IMR-90 (cell line): ENCODE measurements around the gene BEAN1. TPM values are rescaled to one million over a fixed set of nuclear protein-coding genes. Genes with fewer than 3 reads are reported as not detected.
A peak's percentile ranks its signal among the peaks of the same experiment; 100 is the strongest.

ENCODE experiments used
- ATAC-seq: fragments of 200-7000 bp; cut with Tn5 transposase; 2 replicates; pipeline ENCODE4 v1.9.1; 2020; ENCODE audit warnings: low read depth, mild to moderate bottlenecking, moderate library complexity
- BruUV-seq: library from RNA; stranded (reverse); fragments of 400-500 nt; replicated peaks from 2 replicates; lab custom pipeline; 2021; lab: Mats Ljungman, UMichigan
- CTCF ChIA-PET: fragments of 300-600 bp; formaldehyde crosslinking; extraction: SDS; loops from one replicate; lab custom pipeline; 2021; ENCODE audit warnings: antibody characterized with exemption; lab: Yijun Ruan, JAX
- POLR2A ChIA-PET: fragments of 300-600 bp; sonication (Branson Sonifier 250); formaldehyde crosslinking; loops from one replicate; lab custom pipeline; 2022; ENCODE audit warnings: antibody characterized with exemption; ENCODE audit not compliant: unreplicated experiment; lab: Charles Lee
- DNase-seq: peaks from one replicate; pipeline ENCODE4 v3.0.0; 2013
- H2AFZ ChIP-seq: replicated peaks from 2 replicates; pipeline ENCODE3; 2013; ENCODE audit warnings: low read length, mild to moderate bottlenecking; ENCODE audit not compliant: poor library complexity
- H2AK5ac ChIP-seq: 2 replicates; pipeline ENCODE4 v1.6.1; 2013; ENCODE audit warnings: low read depth, low read length, inconsistent platforms
- H2AK9ac ChIP-seq: replicated peaks from 2 replicates; pipeline ENCODE3; 2013; ENCODE audit warnings: mild to moderate bottlenecking, low read depth, low read length, moderate library complexity; ENCODE audit not compliant: poor library complexity
- H2BK120ac ChIP-seq: 2 replicates; pipeline ENCODE4 v1.6.1; 2013; ENCODE audit warnings: low read depth, low read length, inconsistent platforms
- H2BK15ac ChIP-seq: 3 replicates; pipeline ENCODE4 v1.6.1; 2013; ENCODE audit warnings: low read depth, low read length, inconsistent platforms
- H2BK20ac ChIP-seq: 2 replicates; pipeline ENCODE4 v1.6.1; 2013; ENCODE audit warnings: low read depth, mild to moderate bottlenecking, inconsistent platforms, low read length, moderate library complexity
- H2BK5ac ChIP-seq: 2 replicates; pipeline ENCODE4 v1.6.1; 2013; ENCODE audit warnings: mild to moderate bottlenecking, low read depth, low read length, inconsistent platforms; ENCODE audit not compliant: poor library complexity, severe bottlenecking
- H3K14ac ChIP-seq: replicated peaks from 2 replicates; pipeline ENCODE4 v1.6.1; 2013; ENCODE audit warnings: low read depth, low read length, inconsistent platforms
- H3K18ac ChIP-seq: 2 replicates; pipeline ENCODE4 v1.6.1; 2013; ENCODE audit warnings: low read depth, low read length, control low read depth
- H3K23ac ChIP-seq: 2 replicates; pipeline ENCODE4 v1.6.1; 2013; ENCODE audit warnings: low read depth, low read length, inconsistent platforms
- H3K27ac ChIP-seq: 2 replicates; pipeline ENCODE4 v1.5.1; 2013; ENCODE audit warnings: mild to moderate bottlenecking, control low read depth, low read length; ENCODE audit not compliant: insufficient read depth
- H3K27me3 ChIP-seq: 2 replicates; pipeline ENCODE4 v1.6.1; 2013; ENCODE audit warnings: low read length; ENCODE audit not compliant: control insufficient read depth, insufficient read depth
- H3K36me3 ChIP-seq: 2 replicates; pipeline ENCODE4 v1.6.1; 2013; ENCODE audit warnings: low read length, mixed read lengths; ENCODE audit not compliant: control insufficient read depth, insufficient read depth
- H3K4ac ChIP-seq: 2 replicates; pipeline ENCODE4 v1.6.1; 2013; ENCODE audit warnings: low read depth, low read length, inconsistent platforms
- H3K4me1 ChIP-seq: 2 replicates; pipeline ENCODE4 v1.6.1; 2013; ENCODE audit warnings: low read length, mixed read lengths; ENCODE audit not compliant: control insufficient read depth, insufficient read depth
- H3K4me2 ChIP-seq: 2 replicates; pipeline ENCODE4 v1.6.1; 2013; ENCODE audit warnings: low read depth, mild to moderate bottlenecking, control low read depth, low read length, moderate library complexity
- H3K4me3 ChIP-seq: 2 replicates; pipeline ENCODE4 v1.5.1; 2013; ENCODE audit warnings: low read depth, mild to moderate bottlenecking, control low read depth, low read length, moderate library complexity; ENCODE audit not compliant: insufficient read depth
- H3K56ac ChIP-seq: 2 replicates; pipeline ENCODE4 v1.6.1; 2013; ENCODE audit warnings: low read length, inconsistent platforms; ENCODE audit not compliant: insufficient read depth; ENCODE audit errors: extremely low read depth
- H3K79me1 ChIP-seq, 2 experiments: 2 replicates each; pipeline ENCODE4 v1.6.1; 2013; ENCODE audit warnings: low read length in 2 of 2, inconsistent platforms in 1 of 2, low read depth in 1 of 2
- H3K9ac ChIP-seq: 2 replicates; pipeline ENCODE4 v1.6.1; 2013; ENCODE audit warnings: low read depth, low read length, control low read depth
- H3K9me1 ChIP-seq: 2 replicates; pipeline ENCODE4 v1.6.1; 2013; ENCODE audit warnings: low read length, inconsistent platforms; ENCODE audit not compliant: insufficient read depth
- H3K9me3 ChIP-seq: 2 replicates; pipeline ENCODE4 v1.6.1; 2013; ENCODE audit warnings: low read length; ENCODE audit not compliant: control insufficient read depth, insufficient read depth
- H4K20me1 ChIP-seq: 2 replicates; pipeline ENCODE4 v1.6.1; 2013; ENCODE audit warnings: low read length, inconsistent platforms; ENCODE audit not compliant: insufficient read depth
- H4K5ac ChIP-seq: 2 replicates; pipeline ENCODE4 v1.6.1; 2013; ENCODE audit warnings: mild to moderate bottlenecking, low read depth, low read length, control low read depth
- H4K8ac ChIP-seq, 2 experiments: 2 replicates each; pipeline ENCODE4 v1.6.1; 2013; ENCODE audit warnings: low read depth in 2 of 2, low read length in 2 of 2, control low read depth in 1 of 2, inconsistent platforms in 1 of 2
- H4K91ac ChIP-seq: 2 replicates; pipeline ENCODE4 v1.6.1; 2013; ENCODE audit warnings: low read depth, low read length, inconsistent platforms; ENCODE audit not compliant: insufficient read depth
- CEBPB ChIP-seq: IDR thresholded peaks from 2 replicates; pipeline ENCODE4 v1.6.1; 2012; ENCODE audit warnings: low read depth, low read length, improper control_type of control experiment
- MAZ ChIP-seq: IDR thresholded peaks from 2 replicates; pipeline ENCODE4 v1.6.1; 2012; ENCODE audit warnings: low read depth, mild to moderate bottlenecking, low read length, improper control_type of control experiment, moderate library complexity, borderline replicate concordance
- WGBS, 2 experiments: methylation state at CpG; one replicate each; pipeline versions ENCODE4 v1.1.5 to v1.1.7; 2013; ENCODE audit warnings: missing lambda C conversion rate in 2 of 2; ENCODE audit not compliant: insufficient read length in 1 of 2; ENCODE audit errors: extremely low coverage in 2 of 2; 5-methylcytosine and 5-hydroxymethylcytosine counted together
- dilution Hi-C: fragments of 300-500 bp; cut with HindIII; formaldehyde crosslinking; loops from one replicate; pipeline ENCODE4 v1.14.3; 2018; ENCODE audit warnings: low sequenced_read_pairs; ENCODE audit not compliant: unreplicated experiment
- in situ Hi-C: fragments of 300-500 bp; cut with MboI; formaldehyde crosslinking; loops from 3 replicates; pipeline ENCODE4 v1.14.3; 2019; ENCODE audit warnings: low sequenced_read_pairs, inconsistent platforms, mixed read lengths
- intact Hi-C: fragments of 100-400 bp; cut with micrococcal nuclease; formaldehyde crosslinking; loops from 2 replicates; pipeline ENCODE4 v1.10.0; 2022
- polyA plus RNA-seq, 3 experiments: library from polyadenylated mRNA; depleted of rRNA; stranded (reverse); fragments of >200 nt; gene quantifications; 2 replicates each; pipeline ENCODE4 v1.2.3, GENCODE V29; 2012; ENCODE audit warnings: low replicate concordance in 1 of 3
- total RNA-seq: library from RNA; depleted of rRNA; stranded (reverse); fragments of >200 nt; gene quantifications from 2 replicates; pipeline ENCODE4 v1.2.3, GENCODE V29; 2012

Gene BEAN1
- total and polyA plus RNA-seq, 2 of the 4 experiments (the other 2 are of a cell fraction): not detected

GRCh38 chr16:66486773-66487579 lies 59.9 kb downstream of the BEAN1 start:
- no TSS peak for BruUV-seq
- Histone ChIP-seq H2BK20ac (0 out of 2 replicates have a peak overlapping the region, but pooled peaks have one; percentile 23), H4K91ac (no peak overlapping the region), H3K4ac (peak overlapping the region; percentile 17), H2BK15ac (no peak overlapping the region), H3K9me3 (0 out of 2 replicates have a peak, but pooled peaks cover 3% of the 10 kb centered on the region), H4K8ac (no peak overlapping the region), H3K4me3 (no peak overlapping the region), H3K9me1 (0 out of 2 replicates have a peak, but pooled peaks cover 3% of the 10 kb centered on the region), H3K4me2 (no peak overlapping the region), H2AK5ac (peak overlapping the region; percentile 16; the same call in 1 of the 2 replicates), H2BK120ac (peak overlapping the region; percentile 16; the same call in 1 of the 2 replicates), H3K9ac (no peak overlapping the region; the same call in 1 of the 2 replicates), H3K4me1 (peaks cover 11% of the 10 kb centered on the region; the same call in 1 of the 2 replicates), H3K27ac (no peak overlapping the region), H4K5ac (no peak overlapping the region), H3K79me1 (no peaks in the 10 kb centered on the region), H4K20me1 (no peaks in the 10 kb centered on the region), H3K23ac (0 out of 2 replicates have a peak overlapping the region, but pooled peaks have one; percentile 16), H2AK9ac (peak overlapping the region; percentile 79), H3K36me3 (no peaks in the 10 kb centered on the region), H3K14ac (no peak overlapping the region), H3K27me3 (no peaks in the 10 kb centered on the region), H3K18ac (0 out of 2 replicates have a peak overlapping the region, but pooled peaks have one; percentile 13), H3K56ac (no peak overlapping the region), H2AFZ (peak overlapping the region; percentile 83), H2BK5ac (no peak overlapping the region)
- dilution Hi-C loops: no loop called here
- TF ChIP-seq MAZ (peak; percentile 30; the same call in 1 of the 2 replicates), CEBPB (no peak)
- POLR2A ChIA-PET: no interaction called here
- ATAC-seq: peak; percentile 59
- CTCF ChIA-PET: interaction anchor here (0.6 kb wide), 1 partner anchor 103 kb away, joined by 3 read pairs; no protein-coding TSS in a partner anchor
- intact Hi-C loops: no loop called here
- in situ Hi-C loops: loop anchor here (5.0 kb wide), 1 partner anchor 80 kb away; no protein-coding TSS in a partner anchor
- peak; percentile 83 for DNase-seq
- WGBS, 2 experiments: no CpG with 5 or more reads among the region's 3 CpGs
